Measurements from ENCODE around the gene PACSIN3. TPM values are rescaled to one million over a fixed set of nuclear protein-coding genes. Genes with fewer than 3 reads are reported as not detected.

PACSIN3 gene
- polyA plus RNA-seq, 3 donors, result 11.6 to 21.9 (median 15.0) TPM

DNA sequence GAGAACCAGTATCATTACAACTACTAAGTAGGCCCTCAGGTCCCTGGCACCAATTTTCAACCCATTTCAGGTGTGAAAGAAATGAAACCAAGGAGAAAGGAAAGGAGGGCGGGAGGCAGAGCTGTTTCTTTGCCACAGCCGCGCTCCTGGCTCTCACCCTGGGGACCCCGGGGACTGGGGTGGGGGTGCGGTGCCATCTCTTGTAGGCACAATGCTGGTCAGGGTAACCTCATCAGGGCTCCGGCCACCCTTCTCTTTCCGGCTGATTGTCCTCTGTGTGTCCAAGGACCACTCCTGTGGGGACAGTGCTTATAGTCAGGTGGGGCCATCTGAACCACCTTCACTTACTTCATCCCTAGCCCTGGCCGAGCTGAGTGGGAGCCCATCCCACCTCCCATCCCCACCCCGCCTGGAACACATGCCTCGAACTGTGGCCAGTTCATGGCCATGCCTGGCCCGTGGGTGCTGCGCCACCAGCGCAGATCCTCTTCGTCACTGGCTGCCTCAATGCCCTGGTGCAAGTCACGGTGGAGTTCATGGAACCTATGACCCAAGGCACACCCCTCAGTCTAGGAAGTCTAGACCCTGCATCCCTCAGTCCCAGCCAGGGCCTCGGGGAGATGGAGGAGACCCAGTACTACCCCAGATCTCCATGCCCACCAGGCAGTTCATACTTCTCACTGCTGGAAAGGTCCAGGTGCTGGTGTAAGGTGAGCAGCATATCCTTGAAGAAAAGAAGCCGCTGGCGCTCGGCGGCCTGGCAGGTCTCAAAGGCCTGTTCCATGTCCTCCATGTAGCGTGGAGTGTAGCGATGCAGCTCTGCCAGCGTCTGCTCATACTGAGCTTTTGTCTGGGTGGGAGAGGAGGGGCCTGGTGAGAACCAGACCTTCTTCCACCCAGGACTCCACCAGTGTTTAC, 7.2 kb downstream of the PACSIN3 start:
- no peak overlapping the region for H3K27ac ChIP-seq (ENCODE audit: low read depth, low read length)
- 94 to 95% (median 94%) methylated on average over 23 of the region's 23 CpGs for WGBS, 3 donors

- WGBS, 3 donors, result 82 to 90% (median 88%) methylated on average over 11 of the region's 11 CpGs
- no peak overlapping the region for H3K27ac ChIP-seq (ENCODE audit: low read depth, low read length)
Measured at GRCh38 chr11:47178316-47178715, 7.9 kb downstream of the PACSIN3 start.

DNA sequence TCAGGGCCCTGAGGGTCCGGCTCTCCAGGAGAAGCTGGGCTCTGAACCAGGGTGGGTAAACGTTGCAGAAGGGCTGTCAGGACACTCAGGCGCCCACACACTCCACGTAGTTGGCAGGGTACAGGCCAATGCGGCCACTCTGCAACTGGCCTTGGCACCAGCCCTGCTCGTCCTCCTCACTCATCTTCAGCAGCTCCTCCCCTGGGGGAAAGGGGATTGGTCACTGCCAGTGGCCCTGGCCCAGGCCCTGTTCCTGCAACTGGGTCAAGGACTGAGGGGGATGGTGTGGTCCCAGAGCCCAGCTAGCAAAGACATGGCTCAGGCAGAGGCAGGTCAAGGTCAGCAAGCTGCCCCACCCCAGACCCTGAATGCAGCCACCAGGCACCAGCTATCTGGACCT, 8.4 kb downstream of the PACSIN3 start:
- peak overlapping the region; percentile 29 for H3K27ac ChIP-seq (ENCODE audit: low read depth, low read length)
- 43 to 53% (median 52%) methylated on average over 4 to 6 of the region's 6 CpGs for WGBS, 3 donors

DNA sequence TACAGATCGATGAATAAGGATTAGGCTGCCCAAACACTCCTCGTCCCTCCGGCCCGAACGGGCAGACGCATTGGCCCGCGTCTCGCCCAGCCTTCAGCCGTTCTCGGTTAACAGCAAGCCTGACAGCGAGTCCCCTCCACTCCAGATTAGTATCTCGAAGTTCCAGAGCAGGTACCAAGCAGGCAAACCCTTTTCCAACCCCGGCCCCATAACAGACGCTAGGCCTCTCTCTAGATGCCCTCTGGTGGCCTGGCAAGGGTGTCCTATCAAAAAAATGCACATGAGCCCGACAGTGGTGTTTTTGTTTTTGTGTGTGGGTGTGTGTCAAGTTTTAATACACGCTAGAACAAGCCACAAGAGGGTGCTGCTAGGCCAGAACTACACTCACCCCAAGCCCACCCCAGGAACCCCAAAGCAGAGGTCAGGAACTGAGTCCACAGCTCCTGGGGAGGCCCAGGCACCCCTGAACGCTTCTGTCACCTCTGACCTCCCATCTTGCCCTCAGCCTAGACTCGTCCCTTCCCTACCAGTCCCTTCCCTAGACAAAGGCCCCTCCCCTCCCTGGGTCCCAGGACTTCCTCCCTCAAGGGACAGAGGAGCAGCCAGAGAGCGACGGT, 8.9 kb downstream of the PACSIN3 start:
- 1 to 3% (median 2%) methylated on average over 21 of the region's 21 CpGs for WGBS, 3 donors
- peak overlapping the region; percentile 29 for H3K27ac ChIP-seq (ENCODE audit: low read depth, low read length)

- H3K27ac ChIP-seq (ENCODE audit: low read depth, low read length), result peak within 1 kb of the TSS; percentile 73
- 0% methylated on average over 84 to 89 of the region's 89 CpGs for WGBS, 3 donors
Measured at GRCh38 chr11:47176328-47177228, 9.7 kb downstream of the PACSIN3 start, which contains the start of gene ARFGAP2. TSS of gene ARFGAP2 (minus strand) at chr11:47176879. CDS start at chr11:47176853, 26 bp downstream.

GRCh38 chr11:47175746-47176327, 10.4 kb downstream of the PACSIN3 start:
- WGBS, 3 donors, result 16 to 36% (median 33%) methylated on average over 14 of the region's 14 CpGs
- H3K27ac ChIP-seq (ENCODE audit: low read depth, low read length), result no peak overlapping the region

GRCh38 chr11:47172740-47173336, 13.4 kb downstream of the PACSIN3 start:
- 52 to 77% (median 72%) methylated on average over 6 of the region's 6 CpGs for WGBS, 3 donors

GRCh38 chr11:47171856-47172255, 14.4 kb downstream of the PACSIN3 start:
- H3K27ac ChIP-seq (ENCODE audit: low read depth, low read length), result no peak overlapping the region
- 68 to 80% (median 72%) methylated on average over 8 of the region's 8 CpGs for WGBS, 3 donors

More at GRCh38 chr11:47172740-47173336, 13.4 kb downstream of the PACSIN3 start:
- no peak overlapping the region for H3K27ac ChIP-seq (ENCODE audit: low read depth, low read length)

GRCh38 chr11:47171061-47171838, 15.0 kb downstream of the PACSIN3 start:
- 89 to 93% (median 90%) methylated on average over 16 of the region's 16 CpGs for WGBS, 3 donors
- H3K27ac ChIP-seq (ENCODE audit: low read depth, low read length), result no peak overlapping the region

- 88 to 93% (median 91%) methylated on average over 5 of the region's 5 CpGs for WGBS, 3 donors
Measured at GRCh38 chr11:47166368-47166767, 19.9 kb downstream of the PACSIN3 start.

DNA sequence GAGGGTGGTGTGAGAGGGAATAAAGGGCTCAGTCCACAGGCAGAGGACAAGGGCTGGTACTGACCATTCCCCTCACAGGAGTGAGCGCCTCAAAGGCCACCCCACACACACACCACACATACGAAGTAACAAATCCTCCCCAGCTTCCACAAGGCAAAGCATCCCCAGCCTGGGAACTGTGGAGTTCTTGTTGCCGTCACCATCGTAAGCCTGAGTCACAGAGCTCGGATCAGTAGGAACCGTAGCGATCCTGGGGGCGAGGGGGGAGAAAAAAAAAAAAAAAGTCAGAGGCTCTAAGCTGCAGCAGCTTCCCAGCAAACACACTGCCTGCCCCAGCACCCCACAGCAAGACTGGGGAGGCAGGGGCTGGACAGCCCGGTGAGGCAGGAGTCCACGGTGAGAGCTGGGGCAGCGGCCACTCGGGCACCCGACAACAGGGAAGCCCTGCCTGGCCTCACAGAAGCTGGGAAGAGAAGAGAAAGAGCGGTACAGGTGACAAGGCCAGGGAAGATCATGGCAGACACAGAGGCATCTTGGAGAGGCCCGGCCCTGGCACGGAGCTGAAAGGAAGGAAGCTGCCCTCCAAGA, 20.9 kb downstream of the PACSIN3 start:
- no peak overlapping the region for H3K27ac ChIP-seq (ENCODE audit: low read depth, low read length)

More at GRCh38 chr11:47166368-47166767, 19.9 kb downstream of the PACSIN3 start:
- no peak overlapping the region for H3K27ac ChIP-seq (ENCODE audit: low read depth, low read length)

DNA sequence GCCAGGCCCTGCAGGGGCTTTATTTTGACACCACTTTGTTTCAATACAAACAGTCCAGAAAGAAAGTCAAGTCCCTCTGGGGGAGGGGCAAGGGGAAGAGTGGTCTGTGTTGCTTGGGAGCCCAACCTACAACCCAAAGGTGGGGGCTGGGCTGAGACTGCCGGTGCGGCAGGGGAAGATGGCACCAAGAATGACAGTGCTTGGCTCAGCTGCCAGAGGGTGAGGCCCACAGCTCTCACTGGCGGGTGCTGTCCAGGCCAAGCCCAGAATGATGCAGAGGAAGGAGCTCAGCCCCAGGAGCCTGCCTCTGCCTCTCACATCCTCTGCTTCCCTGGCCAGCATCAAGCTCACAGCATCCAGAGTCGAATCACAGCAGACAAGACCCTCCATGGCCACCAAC, 21.9 kb downstream of the PACSIN3 start:
- no peak overlapping the region for H3K27ac ChIP-seq (ENCODE audit: low read depth, low read length)
- 62 to 81% (median 73%) methylated on average over 4 of the region's 4 CpGs for WGBS, 3 donors

More for the DNA sequence above, 20.9 kb downstream of the PACSIN3 start:
- 87 to 90% (median 89%) methylated on average over 16 of the region's 16 CpGs for WGBS, 3 donors

GRCh38 chr11:47163898-47164297, 22.3 kb downstream of the PACSIN3 start:
- H3K27ac ChIP-seq (ENCODE audit: low read depth, low read length), result no peak overlapping the region
- WGBS, 3 donors, result 88 to 89% (median 88%) methylated on average over 15 of the region's 15 CpGs

- 49 to 55% (median 51%) methylated on average over 3 of the region's 3 CpGs for WGBS, 3 donors
- H3K27ac ChIP-seq (ENCODE audit: low read depth, low read length), result no peak overlapping the region
Measured at GRCh38 chr11:47163193-47163592, 23.0 kb downstream of the PACSIN3 start.

DNA sequence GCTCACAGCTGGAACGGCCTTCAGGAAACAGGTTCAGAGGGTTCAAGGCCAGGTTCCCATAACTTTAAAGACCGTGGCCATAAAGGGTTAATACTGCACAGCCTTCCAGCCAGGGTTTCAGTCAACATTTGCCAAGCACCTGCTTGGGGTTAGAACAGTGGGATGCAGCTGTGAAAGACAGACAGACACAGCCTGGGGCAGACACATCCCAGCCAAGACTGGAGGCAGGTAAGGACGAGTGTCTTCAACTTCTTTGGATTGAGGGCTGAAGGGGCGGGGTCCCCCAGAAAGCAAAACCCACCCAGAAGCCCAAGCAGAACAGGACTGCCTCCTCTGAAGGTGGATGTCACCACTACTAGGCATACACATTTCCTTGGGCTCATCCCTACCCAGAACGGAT, 23.8 kb downstream of the PACSIN3 start:
- 59 to 73% (median 71%) methylated on average over 5 of the region's 5 CpGs for WGBS, 3 donors
- no peak overlapping the region for H3K27ac ChIP-seq (ENCODE audit: low read depth, low read length)

DNA sequence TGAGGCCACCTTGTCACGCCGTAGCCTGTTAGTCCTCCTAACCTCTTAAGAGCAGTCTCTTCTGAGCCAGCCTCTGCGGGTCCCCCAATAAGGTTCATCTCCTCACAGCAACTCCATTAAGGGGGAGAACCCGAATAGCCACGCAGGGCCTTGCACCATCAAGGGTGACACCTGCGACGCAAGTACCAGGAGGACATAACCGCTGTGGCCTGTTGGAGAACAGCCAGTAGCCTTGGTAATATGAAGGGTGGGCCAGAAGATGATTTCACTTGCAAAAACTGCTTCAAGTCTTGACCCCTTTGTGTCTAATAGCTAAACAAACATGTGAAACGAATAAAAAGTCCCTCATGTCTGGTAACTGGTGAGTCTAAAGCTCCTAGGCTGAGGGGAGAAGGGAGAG, 24.3 kb downstream of the PACSIN3 start:
- WGBS, 3 donors, result 49 to 62% (median 60%) methylated on average over 9 of the region's 9 CpGs
- no peak overlapping the region for H3K27ac ChIP-seq (ENCODE audit: low read depth, low read length)

All from adipose tissue (tissue), 3 donors.